ENCODE results near the gene GPR4.

GPR4 gene

GRCh38 chr19:45547211-45547770 is 54.7 kb downstream of the GPR4 start:
- no peak for DNase-seq

- no peak for DNase-seq
Measured at GRCh38 chr19:45542234-45542668, 59.8 kb downstream of the GPR4 start.

Measured in activated CD4-positive, CD25-positive, alpha-beta regulatory T cell (primary cell).